Fibroblast of skin of scalp (primary cell): ENCODE results near the gene NR2C2AP.

Source experiments
- DNase-seq: peaks from one replicate; pipeline ENCODE4 v3.0.0-alpha.2; 2013

NR2C2AP gene

GRCh38 chr19:19214159-19214490 lies 10.9 kb upstream of the NR2C2AP start:
- no peak for DNase-seq

- no peak for DNase-seq
Observed at GRCh38 chr19:19213426-19214158, 10.4 kb upstream of the NR2C2AP start.

GRCh38 chr19:19212916-19213315 lies 9.7 kb upstream of the NR2C2AP start:
- DNase-seq, result no peak

- no peak for DNase-seq
Observed at GRCh38 chr19:19211499-19212420, 8.5 kb upstream of the NR2C2AP start, which contains the start of gene NCAN. Gene NCAN (plus strand): TSS chr19:19211958. CDS start chr19:19216954, 4,996 bp downstream.

- no peak for DNase-seq
Observed at GRCh38 chr19:19209372-19209771, 6.2 kb upstream of the NR2C2AP start.

- no peak for DNase-seq
Observed at GRCh38 chr19:19207637-19208572, 4.7 kb upstream of the NR2C2AP start.

GRCh38 chr19:19206938-19207337 lies 3.7 kb upstream of the NR2C2AP start:
- no peak for DNase-seq

GRCh38 chr19:19205416-19206410 lies 2.5 kb upstream of the NR2C2AP start:
- DNase-seq, result no peak

GRCh38 chr19:19204181-19204580 lies 967 bp upstream of the NR2C2AP start:
- DNase-seq, result no peak

- DNase-seq, result no peak
Observed at GRCh38 chr19:19202707-19203011, 555 bp downstream of the NR2C2AP start.

GRCh38 chr19:19201697-19202630 lies 1.2 kb downstream of the NR2C2AP start:
- DNase-seq, result no peak

- no peak for DNase-seq
Observed at GRCh38 chr19:19193926-19194325, 9.3 kb downstream of the NR2C2AP start.

- DNase-seq, result no peak
Observed at GRCh38 chr19:19192910-19193423, 10.2 kb downstream of the NR2C2AP start.

- peak; percentile 100 for DNase-seq
Observed at GRCh38 chr19:19192078-19192882, 10.9 kb downstream of the NR2C2AP start, which contains the start of the genes BORCS8 and RFXANK. Gene BORCS8 (minus strand): TSS chr19:19192152. CDS start chr19:19192117, 35 bp downstream. Gene RFXANK (plus strand): TSS chr19:19192258. CDS start chr19:19193947, 1,689 bp downstream.

GRCh38 chr19:19191768-19192077 lies 11.5 kb downstream of the NR2C2AP start:
- no peak for DNase-seq

GRCh38 chr19:19186742-19187141 lies 16.5 kb downstream of the NR2C2AP start:
- no peak for DNase-seq

GRCh38 chr19:19185853-19186740 lies 17.1 kb downstream of the NR2C2AP start:
- DNase-seq, result peak; percentile 56

GRCh38 chr19:19181488-19181998 lies 21.7 kb downstream of the NR2C2AP start:
- no peak for DNase-seq
